OCI-LY3 (cell line): ENCODE results near the gene SLC37A1.

Experiments used
- EZH2phosphoT487 ChIP-seq: fragments of 200-600 bp; shearing (Covaris generic); IDR thresholded peaks from 2 replicates; pipeline ENCODE4 v1.6.1; 2018; ENCODE audit warnings: antibody characterized with exemption, mixed run types, low read depth
- TF ChIP-seq, protein P1 (sequence below): fragments of 200-600, 300-600 bp; sonication (generic); IDR thresholded peaks from 2 replicates; pipeline ENCODE4 v1.5.1; 2014; ENCODE audit warnings: antibody characterized with exemption, low read length, low read depth

DNA sequence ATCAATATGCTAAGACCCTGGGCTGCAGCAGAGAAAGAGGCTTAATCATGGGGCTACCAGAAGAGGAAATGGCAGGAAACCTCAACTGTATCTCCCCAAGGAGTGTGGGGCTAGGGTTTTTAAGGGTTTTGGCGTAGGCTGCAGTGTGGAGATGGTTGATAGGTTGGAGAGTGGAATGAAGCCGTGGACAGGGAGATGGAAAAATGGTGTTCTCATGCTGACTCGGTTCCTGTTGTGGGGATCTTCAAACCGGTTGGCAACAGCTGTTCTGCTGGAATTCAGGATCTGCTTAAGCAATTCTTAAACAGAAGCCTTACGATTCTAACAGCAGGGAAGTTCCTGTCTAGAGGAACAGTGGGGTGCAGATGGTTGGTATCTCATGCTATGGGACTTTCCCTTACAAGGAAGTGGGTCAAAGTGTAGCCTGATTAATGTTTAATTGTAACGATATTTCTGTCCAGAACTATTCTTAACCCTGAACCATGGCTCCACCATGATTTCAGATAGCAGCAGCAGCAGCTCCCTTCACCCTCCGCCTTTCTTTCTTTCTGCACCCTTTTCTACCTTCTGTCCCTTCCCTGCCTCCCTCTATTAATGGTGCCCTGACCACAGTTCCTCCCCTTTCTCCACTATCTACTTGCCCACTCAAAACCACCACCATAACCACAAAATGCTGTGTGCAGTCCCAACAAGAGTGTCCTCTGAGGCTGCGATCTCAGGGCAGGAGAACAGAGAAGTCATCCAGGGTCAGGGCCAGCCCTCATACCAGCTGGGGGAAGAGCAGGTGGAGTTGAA is 48.4 kb upstream of the SLC37A1 start:
- TF ChIP-seq, protein P1, sequence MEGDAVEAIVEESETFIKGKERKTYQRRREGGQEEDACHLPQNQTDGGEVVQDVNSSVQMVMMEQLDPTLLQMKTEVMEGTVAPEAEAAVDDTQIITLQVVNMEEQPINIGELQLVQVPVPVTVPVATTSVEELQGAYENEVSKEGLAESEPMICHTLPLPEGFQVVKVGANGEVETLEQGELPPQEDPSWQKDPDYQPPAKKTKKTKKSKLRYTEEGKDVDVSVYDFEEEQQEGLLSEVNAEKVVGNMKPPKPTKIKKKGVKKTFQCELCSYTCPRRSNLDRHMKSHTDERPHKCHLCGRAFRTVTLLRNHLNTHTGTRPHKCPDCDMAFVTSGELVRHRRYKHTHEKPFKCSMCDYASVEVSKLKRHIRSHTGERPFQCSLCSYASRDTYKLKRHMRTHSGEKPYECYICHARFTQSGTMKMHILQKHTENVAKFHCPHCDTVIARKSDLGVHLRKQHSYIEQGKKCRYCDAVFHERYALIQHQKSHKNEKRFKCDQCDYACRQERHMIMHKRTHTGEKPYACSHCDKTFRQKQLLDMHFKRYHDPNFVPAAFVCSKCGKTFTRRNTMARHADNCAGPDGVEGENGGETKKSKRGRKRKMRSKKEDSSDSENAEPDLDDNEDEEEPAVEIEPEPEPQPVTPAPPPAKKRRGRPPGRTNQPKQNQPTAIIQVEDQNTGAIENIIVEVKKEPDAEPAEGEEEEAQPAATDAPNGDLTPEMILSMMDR, result no peak
- TF ChIP-seq EZH2phosphoT487, result no peak
